ENCODE results near the gene IL24.

- TF ChIP-seq CTCF (IDR thresholded peaks at IDR 0.05; ENCODE audit: insufficient read depth, low read length) (no peak), POLR2AphosphoS5 (IDR thresholded peaks at IDR 0.05; ENCODE audit: low read depth) (no peak), REST (IDR thresholded peaks at IDR 0.05; ENCODE audit: insufficient replicate concordance, low read depth) (no peak)
Observed at GRCh38 chr1:206873603-206874188, 23.5 kb upstream of the IL24 start.

Data from HL-60 (cell line).